HS-5 (cell line): ENCODE results near the gene FGFR2.
"Not testable (repeated sequence)": the region's sequence is repeated elsewhere in the genome, so short reads cannot be mapped to it uniquely, and the experiment has no call there.

Source experiments
- DNase-seq: peaks from one replicate; pipeline ENCODE4 v3.0.0-alpha.2; 2012; ENCODE audit warnings: low read depth

Gene FGFR2

DNA sequence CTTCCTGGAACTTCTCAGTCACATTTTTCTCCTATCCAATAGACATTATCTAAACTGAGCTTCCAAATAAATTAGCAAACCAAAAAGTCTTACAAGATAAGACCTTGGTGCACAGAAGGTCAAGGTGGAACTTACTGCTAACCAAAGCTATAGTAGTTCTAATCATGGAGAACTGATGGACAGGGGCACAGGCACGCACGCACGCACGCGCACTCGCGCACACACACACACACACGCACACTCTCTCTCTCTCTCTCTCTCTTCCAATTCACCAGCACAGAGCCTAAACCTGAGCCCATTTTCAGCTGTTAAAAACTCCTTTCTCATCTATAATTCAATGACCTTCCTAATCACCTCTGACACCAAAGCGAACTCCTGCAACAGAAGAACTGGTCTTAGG lies 7.5 kb downstream of the FGFR2 start:
- no peak for DNase-seq

DNA sequence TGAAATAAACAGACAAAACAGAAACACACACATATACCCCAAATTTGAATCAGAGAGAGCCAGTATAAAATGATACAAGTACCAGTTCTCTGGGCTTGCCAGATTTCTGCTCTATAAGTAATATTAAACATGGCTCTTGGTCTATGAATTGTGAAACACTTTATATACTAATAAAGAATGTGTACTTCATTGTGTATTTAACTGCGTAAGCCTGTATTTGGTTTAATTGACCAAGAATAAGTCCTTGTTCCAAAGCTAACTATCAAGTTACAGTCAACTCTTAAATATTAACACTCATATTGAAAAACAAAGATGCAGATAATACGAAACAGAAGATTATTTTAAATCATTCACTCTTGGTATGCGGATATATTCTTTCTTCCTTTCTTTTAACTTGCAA lies 8.7 kb downstream of the FGFR2 start:
- no peak for DNase-seq

- DNase-seq: no peak
These were observed 14.4 kb downstream of the FGFR2 start for GRCh38 chr10:121583857-121584256.

DNA sequence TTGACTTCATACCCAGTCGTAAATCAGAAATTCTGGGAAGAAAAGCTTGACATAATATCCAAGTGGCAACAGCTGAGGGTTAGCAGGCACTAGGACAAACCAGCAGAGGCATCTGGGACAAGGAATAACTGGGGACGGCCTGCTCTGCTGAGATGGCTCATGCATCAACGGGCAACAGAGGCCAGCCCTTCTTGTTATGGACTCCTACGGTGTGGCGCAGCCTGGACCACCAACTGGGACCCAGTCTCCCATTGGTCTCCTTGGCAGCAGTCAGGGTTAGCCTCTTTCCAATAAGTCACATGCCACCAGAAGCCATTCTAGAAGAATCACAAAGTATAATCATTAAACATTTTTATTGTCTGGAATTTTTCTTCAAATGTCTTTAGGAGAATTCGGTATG lies 15.0 kb downstream of the FGFR2 start:
- DNase-seq: no peak

- DNase-seq: no peak
These were observed 17.7 kb downstream of the FGFR2 start for GRCh38 chr10:121580276-121581116.

- no peak for DNase-seq
These were observed 18.6 kb downstream of the FGFR2 start for GRCh38 chr10:121579656-121580055.

GRCh38 chr10:121578965-121579364 lies 19.3 kb downstream of the FGFR2 start:
- no peak for DNase-seq

DNA sequence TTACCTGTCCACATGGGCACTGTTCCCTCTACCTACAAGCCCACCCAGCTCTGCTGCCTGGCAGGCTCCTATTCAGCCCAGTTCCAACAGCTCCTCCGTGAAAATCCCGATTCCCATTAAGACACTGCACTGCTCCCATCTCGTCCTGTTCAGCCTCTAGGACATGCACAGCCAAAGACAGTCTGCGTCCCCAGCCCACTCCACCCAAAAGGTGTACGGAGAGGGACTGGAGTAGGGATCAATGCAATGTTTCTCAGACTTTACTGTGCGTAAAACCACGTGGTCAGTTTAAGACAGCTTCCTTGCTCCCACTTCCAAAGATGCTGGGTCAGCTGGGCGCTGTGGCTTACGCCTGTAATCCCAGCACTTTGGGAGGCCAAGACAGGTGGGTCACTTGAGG lies 19.9 kb downstream of the FGFR2 start:
- DNase-seq: no peak

GRCh38 chr10:121577568-121577967 lies 20.7 kb downstream of the FGFR2 start:
- no peak for DNase-seq

DNA sequence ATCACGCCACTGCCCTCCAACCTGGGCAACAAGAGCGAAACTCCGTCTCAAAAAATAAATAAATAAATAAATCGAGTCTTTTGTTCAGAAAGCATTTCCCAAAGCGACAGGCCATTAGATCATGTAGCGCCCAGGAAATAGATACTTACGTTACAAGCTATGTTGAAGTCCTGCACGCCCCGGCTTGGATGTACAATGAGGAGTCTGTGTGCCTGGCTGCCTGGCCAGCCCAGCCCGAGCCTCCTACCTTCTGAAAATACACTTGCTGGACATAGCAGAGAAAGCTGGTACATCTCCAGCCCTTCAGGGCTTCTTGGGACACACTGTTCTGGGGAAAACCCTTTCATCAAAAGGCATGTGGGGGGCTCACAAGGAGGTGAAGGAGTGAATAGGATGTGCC lies 22.1 kb downstream of the FGFR2 start:
- no peak for DNase-seq

- DNase-seq: no peak
These were observed 23.6 kb downstream of the FGFR2 start for GRCh38 chr10:121574519-121575166.

GRCh38 chr10:121573538-121573941 lies 24.7 kb downstream of the FGFR2 start:
- no peak for DNase-seq

- no peak for DNase-seq
These were observed 25.2 kb downstream of the FGFR2 start for GRCh38 chr10:121572859-121573537.

- DNase-seq: no peak
These were observed 27.9 kb downstream of the FGFR2 start for GRCh38 chr10:121570315-121570714.

DNA sequence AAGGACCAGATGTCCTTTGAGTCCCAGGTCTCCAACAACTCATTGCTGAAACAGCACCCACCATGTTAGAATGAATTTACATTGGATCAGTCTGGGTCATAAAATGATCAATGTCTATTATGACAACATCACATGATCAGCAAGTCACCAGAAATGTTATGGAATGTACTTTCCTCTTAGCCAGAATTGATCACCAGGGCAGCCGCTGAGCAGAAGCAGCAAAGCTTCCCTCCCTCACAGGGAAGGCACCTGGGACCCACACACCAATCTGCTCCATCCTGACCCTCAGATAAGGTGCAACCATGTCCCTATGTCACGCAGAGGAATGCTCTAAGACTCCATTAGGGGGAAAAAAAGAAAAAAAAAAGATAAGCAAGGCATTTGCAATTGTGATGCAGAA lies 30.0 kb downstream of the FGFR2 start:
- no peak for DNase-seq

DNA sequence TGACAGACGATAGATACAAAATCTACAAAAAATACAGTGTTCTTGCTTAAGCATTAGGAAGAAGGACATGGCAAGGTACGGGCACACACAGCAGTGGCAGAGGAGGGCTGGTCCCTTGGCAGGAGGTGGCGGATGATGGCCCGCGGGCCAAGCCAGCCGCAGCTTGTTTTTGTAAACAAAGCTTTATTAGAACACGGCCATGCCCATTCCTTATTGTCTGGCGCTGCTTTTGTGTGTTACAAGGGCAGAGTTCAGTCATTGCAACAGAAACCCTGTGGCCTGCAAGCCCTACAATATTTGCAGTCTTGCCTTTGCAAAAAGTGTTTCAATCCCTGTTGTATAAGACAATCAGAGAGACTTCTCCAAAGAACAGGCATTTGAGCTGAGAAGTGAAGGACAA lies 30.7 kb downstream of the FGFR2 start:
- no peak for DNase-seq

DNA sequence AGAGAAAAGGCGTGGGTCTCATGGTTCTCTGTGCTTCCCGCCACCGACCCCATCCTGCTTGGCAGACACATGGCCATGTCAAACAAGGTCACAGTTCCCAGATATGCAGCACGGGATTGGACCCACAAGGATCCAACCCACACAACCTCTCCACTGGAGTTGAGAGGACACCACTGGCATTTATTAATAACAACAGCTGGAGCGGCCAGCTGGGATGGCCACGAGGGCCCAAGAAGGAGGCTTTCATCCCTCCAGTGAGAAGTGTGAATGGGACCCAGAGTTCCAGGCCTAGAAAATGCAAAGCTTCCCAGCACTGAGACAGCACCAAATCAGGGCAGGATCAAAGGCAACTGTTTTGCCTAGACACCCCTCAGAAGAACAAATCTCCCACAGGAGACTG lies 31.5 kb downstream of the FGFR2 start:
- DNase-seq: no peak

DNA sequence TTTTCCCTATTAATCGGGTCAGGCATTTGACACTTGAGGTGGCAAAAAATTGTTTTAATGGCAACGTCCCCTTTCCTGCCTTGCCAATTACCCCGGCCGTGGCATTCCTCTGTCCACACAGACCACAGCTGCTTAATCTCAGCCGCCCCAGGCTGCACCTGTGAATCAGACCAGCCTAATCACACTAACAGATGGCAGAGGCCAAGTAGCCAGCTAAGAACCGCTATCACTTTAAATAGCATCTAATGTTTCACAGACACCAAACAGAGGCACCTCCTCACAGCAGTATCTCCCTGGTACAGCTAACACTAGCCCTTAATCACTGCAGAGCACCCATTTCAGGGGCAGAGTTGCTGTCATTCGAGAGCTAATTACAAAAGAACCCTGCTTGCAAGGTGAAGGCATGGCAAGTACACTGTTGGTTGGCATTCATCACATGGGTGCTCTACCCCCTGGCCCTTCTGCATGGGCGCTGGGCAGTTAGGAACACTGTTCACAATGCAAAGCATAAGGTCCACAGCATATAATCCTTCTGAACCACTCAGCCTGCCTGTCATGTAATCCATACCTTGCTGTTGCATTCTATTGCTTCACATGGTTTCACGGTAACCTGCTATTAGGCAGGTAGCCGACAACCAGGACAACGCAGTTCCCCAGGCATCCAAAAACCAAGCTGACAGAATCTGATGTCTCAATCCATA lies 38.8 kb downstream of the FGFR2 start:
- no peak for DNase-seq

DNA sequence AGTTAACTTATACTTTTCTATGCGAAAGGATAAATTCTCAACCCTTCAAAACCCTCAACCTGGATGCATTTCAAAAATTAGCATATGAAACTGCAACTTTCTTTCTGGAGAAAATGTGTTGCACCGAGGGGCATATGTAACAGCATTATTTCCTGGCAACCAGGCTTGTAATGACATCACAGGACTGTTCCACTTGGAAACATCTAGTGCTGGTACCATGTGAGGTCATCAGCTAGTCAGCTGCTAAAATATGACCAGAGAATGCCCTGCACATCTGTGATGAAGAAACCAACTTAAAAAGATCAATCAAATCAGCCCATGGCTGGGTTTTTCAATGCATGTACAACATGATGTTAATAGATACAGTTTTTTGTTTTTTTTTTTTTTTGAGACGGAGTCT lies 40.0 kb downstream of the FGFR2 start:
- DNase-seq: no peak

- DNase-seq: no peak
These were observed 41.2 kb downstream of the FGFR2 start for GRCh38 chr10:121556918-121557573.

DNA sequence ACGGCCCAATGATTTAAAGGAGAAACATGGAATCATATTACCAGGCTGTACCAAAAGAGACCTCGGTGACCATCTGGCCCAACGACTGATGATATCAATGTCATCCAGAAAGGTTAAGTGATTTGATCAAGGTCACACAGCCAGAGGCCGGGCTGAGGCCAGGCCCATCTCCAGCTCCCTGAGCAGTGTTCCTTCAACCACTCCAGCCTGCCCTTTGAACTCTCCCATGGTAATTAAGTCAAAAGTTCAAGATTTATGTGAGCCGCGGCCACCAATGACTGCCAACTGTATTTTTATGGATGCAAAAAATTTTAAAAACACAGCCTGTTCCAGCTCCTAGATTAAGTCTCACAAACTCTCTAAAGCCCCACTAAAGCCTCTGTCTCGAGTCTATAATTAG lies 41.8 kb downstream of the FGFR2 start:
- no peak for DNase-seq

DNA sequence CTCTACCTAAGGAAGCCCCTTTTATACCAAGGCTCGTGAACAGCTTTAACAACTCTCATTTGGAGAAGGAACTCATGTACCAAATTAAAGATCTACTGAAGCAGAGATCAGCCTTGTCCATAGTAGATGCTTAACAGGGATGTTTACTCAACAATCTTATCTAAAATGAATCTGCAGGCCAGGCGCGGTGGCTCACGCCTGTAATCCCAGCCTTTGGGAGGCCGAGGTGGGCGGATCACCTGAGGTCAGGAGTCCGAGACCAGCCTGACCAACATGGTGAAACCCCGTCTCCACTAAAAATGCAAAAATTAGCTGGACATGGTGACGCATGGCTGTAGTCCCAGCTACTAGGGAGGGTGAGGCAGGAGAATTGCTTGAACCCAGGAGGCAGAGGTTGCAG lies 43.3 kb downstream of the FGFR2 start:
- not testable (repeated sequence) for DNase-seq
